ENCODE measurements around the gene AGBL5. TPM values are rescaled to one million over a fixed set of nuclear protein-coding genes. Genes with fewer than 3 reads are reported as not detected.

Gene AGBL5
- total and polyA plus RNA-seq, 2 of the 13 experiments (the other 11 are each of a cell fraction or from before 2014, with no cell fraction given), result 55.9 to 73.3 TPM

DNA sequence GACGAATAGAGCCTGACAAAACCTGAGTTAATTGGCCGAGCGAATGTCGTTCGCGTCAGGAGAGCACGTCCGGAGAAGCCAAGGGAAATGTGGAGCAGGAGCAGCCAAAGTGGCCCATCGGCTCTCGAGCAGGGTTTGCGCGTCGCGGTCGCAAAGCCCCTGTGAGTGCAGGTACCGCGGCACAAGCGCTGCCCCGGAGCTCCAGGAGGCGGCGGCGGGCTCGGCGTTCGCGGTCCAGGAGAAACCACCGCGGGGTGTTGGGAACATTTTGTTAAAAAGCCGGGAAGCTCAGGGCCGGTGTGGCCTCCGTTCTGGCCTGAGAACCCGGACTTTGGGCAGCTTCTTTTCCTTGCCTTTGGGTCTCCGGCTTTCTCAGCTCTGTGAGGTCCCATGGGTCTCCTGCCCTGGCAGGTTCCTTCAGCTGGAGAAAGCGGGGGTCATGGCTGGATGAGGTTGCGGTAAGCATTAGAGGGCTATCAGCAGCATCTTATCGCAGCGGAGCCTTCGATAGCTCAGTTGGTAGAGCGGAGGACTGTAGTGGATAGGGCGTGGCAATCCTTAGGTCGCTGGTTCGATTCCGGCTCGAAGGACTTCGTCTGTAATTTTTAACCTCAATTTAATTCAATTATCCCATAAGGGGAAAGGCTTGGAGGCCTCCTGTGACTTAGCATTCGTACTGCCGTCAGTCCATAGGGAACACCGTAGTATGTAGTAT lies 1.0 kb upstream of the AGBL5 start (continued):
- TF ChIP-seq SOX13 (IDR thresholded peaks at IDR 0.05) (peak; percentile 60; the same call in 1 of the 2 replicates), SOX13 (CRISPR knock-in tag; conservative IDR thresholded peaks at IDR 0.05 in 1 of 2, IDR thresholded peaks at IDR 0.05 in 1 of 2) (peak; percentile 53 to 98), RFXAP (CRISPR knock-in tag; IDR thresholded peaks at IDR 0.05; ENCODE audit: borderline replicate concordance) (no peak), ZNF124 (CRISPR knock-in tag; IDR thresholded peaks at IDR 0.05) (0 out of 2 replicates have a peak, but pooled peaks have one; percentile 50), ZFX (CRISPR knock-in tag; IDR thresholded peaks at IDR 0.05; ENCODE audit: low read depth) (peak; percentile 86), ZNF737 (CRISPR knock-in tag; IDR thresholded peaks at IDR 0.05; ENCODE audit: borderline replicate concordance) (peak; percentile 79; the same call in 1 of the 2 replicates), PTBP1 (IDR thresholded peaks at IDR 0.05; ENCODE audit: low read depth, low read length, poor library complexity, severe bottlenecking) (peak; percentile 56), ZNF205 (CRISPR knock-in tag; IDR thresholded peaks at IDR 0.05) (no peak; the same call in none of the 2 replicates), KAT7 (CRISPR knock-in tag; IDR thresholded peaks at IDR 0.05; ENCODE audit: borderline replicate concordance) (peak; percentile 53), FLYWCH1 (CRISPR knock-in tag; IDR thresholded peaks at IDR 0.05) (no peak; the same call in 1 of the 2 replicates), KLF9 (CRISPR knock-in tag; IDR thresholded peaks at IDR 0.05; ENCODE audit: low read depth) (peak; percentile 71), ATF3 (CRISPR knock-in tag; IDR thresholded peaks at IDR 0.05) (peak; percentile 16; the same call in 1 of the 2 replicates), ZNF333 (CRISPR knock-in tag; IDR thresholded peaks at IDR 0.05; ENCODE audit: borderline replicate concordance) (peak; percentile 50; the same call in 1 of the 2 replicates), FOSL2 (CRISPR knock-in tag; IDR thresholded peaks at IDR 0.05) (peak; percentile 10; the same call in 1 of the 2 replicates), TGIF2 (CRISPR knock-in tag; IDR thresholded peaks at IDR 0.05) (peak; percentile 69), ATAD3A (CRISPR knock-in tag; IDR thresholded peaks at IDR 0.05) (no peak), ZC3H4 (CRISPR knock-in tag; IDR thresholded peaks at IDR 0.05; ENCODE audit: borderline replicate concordance) (no peak; the same call in 1 of the 2 replicates), MEIS2 (CRISPR knock-in tag; IDR thresholded peaks at IDR 0.05) (peak; percentile 57; the same call in 1 of the 2 replicates), ELF4 (CRISPR knock-in tag; IDR thresholded peaks at IDR 0.05; ENCODE audit: borderline replicate concordance) (0 out of 2 replicates have a peak, but pooled peaks have one; percentile 66), SAP130 (CRISPR knock-in tag; IDR thresholded peaks at IDR 0.05; ENCODE audit: low read depth) (peak; percentile 78; the same call in 1 of the 2 replicates), ZNF816 (CRISPR knock-in tag; IDR thresholded peaks at IDR 0.05; ENCODE audit: borderline replicate concordance) (0 out of 2 replicates have a peak, but pooled peaks have one; percentile 62), NR0B2 (CRISPR knock-in tag; IDR thresholded peaks at IDR 0.05) (peak; percentile 87)
- TF ChIP-seq, protein P1, sequence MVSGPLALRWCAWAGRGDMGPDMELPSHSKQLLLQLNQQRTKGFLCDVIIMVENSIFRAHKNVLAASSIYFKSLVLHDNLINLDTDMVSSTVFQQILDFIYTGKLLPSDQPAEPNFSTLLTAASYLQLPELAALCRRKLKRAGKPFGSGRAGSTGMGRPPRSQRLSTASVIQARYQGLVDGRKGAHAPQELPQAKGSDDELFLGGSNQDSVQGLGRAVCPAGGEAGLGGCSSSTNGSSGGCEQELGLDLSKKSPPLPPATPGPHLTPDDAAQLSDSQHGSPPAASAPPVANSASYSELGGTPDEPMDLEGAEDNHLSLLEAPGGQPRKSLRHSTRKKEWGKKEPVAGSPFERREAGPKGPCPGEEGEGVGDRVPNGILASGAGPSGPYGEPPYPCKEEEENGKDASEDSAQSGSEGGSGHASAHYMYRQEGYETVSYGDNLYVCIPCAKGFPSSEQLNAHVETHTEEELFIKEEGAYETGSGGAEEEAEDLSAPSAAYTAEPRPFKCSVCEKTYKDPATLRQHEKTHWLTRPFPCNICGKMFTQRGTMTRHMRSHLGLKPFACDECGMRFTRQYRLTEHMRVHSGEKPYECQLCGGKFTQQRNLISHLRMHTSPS (CRISPR knock-in tag; IDR thresholded peaks at IDR 0.05; ENCODE audit: low read depth), result peak; percentile 60; the same call in 1 of the 2 replicates
- TF ChIP-seq, protein P2, sequence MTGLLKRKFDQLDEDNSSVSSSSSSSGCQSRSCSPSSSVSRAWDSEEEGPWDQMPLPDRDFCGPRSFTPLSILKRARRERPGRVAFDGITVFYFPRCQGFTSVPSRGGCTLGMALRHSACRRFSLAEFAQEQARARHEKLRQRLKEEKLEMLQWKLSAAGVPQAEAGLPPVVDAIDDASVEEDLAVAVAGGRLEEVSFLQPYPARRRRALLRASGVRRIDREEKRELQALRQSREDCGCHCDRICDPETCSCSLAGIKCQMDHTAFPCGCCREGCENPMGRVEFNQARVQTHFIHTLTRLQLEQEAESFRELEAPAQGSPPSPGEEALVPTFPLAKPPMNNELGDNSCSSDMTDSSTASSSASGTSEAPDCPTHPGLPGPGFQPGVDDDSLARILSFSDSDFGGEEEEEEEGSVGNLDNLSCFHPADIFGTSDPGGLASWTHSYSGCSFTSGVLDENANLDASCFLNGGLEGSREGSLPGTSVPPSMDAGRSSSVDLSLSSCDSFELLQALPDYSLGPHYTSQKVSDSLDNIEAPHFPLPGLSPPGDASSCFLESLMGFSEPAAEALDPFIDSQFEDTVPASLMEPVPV (CRISPR knock-in tag; IDR thresholded peaks at IDR 0.05), result peak; percentile 86; the same call in 1 of the 2 replicates
- TF ChIP-seq, protein P3, sequence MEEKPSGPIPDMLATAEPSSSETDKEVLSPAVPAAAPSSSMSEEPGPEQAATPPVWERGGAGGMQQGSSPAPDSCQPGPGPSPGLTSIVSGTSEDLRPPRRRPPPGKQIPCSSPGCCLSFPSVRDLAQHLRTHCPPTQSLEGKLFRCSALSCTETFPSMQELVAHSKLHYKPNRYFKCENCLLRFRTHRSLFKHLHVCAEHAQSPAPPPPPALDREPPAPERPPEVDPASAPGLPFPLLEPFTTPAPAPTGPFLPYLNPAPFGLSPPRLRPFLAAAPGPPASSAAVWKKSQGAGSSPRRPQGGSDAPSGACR (CRISPR knock-in tag; IDR thresholded peaks at IDR 0.05), result peak; percentile 55; the same call in 1 of the 2 replicates

Measured in HepG2 (cell line).